Activated CD4-positive, alpha-beta T cell treated with anti-CD3 and anti-CD28 coated beads, Interleukin-2, amount 50 U/mL, for 48 hours (primary cell): ENCODE results near the gene PRKAA2.

Experiments
- DNase-seq, 2 experiments: peaks; one replicate each; pipeline ENCODE4 v3.0.0-alpha.2; 2020

The PRKAA2 gene

DNA sequence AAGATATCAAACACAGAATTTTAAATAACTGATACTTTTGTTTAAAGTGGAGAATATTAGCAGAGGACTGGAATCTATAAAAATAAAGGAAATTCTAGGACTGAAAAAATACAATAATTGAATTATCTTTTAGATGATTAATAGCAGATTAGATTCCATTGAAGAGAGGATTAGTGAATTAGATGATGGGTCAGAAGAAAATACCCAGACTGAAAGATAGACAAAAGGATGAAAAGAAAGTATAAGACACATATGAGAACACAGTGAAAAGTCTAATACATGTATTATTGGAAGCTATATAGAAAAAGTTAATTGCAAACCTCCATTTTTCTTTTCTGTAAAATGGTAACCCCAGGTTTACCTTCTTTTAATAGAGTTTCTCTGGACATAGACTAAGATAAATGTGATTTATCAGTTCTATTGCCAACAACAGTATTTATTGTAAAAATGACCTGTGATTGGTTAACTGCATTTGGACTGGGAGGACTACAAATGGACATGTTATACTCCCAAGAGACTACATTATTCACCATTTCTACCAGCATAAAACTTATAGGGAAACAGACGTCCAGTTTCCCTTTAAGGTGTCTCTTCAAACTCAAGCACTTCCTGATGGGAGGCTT is 11.0 kb downstream of the PRKAA2 start:
- DNase-seq: no peak

DNA sequence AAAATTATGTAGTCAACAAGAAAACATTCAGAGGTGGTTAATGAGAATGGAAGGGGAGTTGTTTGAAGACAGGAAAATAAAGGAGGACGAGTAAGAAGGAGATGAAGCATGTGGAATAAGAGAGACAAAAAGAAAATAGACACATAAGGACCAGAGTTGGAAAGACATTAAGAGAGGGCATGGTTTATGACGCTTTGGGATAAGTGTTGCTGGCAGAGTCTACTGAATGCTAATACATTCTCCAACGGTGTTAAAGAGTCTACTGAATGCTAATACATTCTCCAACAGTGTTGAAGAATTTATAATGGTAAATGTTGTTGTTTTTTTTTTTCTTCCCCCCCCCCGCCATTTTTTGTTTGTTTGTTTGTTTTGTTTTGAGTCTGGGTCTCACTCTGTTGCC is 13.1 kb downstream of the PRKAA2 start:
- DNase-seq: no peak

GRCh38 chr1:56660293-56660692 is 15.2 kb downstream of the PRKAA2 start:
- no peak for DNase-seq

DNA sequence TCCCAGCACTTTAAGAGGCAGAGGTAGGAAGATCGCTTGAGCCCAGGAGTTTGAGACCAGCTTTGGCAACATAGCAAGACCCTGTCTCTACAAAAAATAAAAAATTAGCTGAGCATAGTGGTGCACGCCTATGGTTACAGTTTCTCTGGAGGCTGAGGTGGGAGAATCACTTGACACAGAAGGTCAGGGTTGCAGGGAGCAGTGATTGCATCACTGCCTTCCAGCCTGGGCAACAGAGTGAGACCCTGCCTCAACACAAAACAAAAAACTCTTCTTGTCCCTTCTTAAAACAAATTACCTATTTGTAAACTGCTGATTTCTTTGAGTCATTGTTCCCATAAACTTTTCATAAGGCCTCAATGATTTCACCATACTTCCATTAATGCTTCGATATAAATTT is 18.7 kb downstream of the PRKAA2 start:
- DNase-seq: no peak

DNA sequence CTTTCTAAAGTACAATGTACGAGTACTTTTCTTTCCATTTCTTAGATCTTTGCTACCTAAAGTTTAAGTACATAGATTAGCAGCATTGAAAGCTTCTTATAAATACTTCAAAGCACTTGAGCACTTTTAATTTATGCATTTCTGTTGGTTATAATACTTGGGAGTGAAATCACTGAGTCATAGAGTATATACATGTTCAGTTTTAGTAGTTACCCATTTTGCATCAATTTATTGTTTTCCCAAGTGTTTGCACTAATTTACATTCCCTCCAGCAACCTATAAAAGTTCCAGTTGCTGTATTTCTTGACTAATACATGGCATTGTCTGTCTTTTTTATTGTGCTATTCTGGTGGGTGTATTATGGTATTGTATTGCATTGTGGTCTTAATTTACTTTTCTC is 20.3 kb downstream of the PRKAA2 start:
- DNase-seq: no peak

DNA sequence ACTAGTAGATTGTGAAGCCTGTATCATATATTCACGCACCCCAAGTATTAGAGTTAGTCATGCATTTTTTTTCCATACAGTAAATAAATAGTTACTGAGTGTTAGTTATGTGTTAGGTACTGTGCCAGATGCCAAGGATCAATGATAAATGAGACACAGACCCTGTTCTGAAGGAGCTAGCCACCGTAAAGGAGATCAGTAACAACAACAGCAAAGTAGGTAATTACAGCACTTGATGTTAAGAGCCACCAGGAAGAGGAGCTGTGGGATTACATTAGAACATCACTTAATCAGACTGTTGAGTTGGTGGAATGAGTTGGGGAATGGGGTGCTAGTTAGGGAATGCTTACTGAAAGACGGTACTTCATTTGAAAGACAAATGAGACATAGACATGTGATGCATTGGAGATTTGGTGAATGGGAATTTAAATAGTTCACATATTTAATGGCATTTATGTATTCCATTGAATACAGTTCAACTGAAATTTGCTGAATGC is 21.0 kb downstream of the PRKAA2 start:
- no peak for DNase-seq

DNA sequence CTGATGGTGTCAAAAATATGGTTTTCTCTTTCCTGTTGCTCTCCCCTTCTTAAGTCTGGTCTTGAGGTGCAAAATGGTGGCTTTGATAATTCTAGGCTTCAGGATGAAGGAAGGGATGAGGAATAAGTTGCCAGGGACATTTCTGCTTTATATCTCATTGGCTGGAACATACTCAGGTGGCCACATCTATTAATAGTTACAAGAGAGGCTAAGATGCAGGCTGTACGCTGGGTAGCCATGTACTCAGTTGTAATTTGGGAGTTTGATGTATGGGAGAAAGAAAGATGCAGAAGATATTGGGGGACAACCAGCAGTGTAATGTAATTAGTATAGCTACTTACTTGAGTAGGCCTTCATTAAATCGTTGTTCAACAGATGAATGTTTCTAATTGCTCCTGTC is 25.2 kb downstream of the PRKAA2 start:
- DNase-seq: no peak

DNA sequence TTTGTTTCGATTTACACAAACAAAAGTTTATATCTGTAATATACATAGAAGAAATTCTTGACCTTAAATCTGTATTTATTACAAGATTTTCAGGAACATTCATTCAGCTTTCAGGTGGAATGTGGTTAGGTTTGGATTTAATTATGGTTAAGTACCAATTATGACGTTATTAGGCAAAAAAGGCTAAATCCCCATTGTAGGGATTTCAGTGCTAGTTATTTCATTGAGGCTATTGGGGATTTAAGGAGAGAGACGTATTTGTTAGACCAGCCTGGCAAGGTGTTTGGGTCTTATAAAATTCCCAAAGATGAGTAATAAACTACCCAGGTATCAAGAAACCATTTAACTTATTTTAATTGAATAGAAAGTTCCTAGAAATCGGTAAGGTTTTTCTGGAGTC is 26.0 kb downstream of the PRKAA2 start:
- DNase-seq: no peak

DNA sequence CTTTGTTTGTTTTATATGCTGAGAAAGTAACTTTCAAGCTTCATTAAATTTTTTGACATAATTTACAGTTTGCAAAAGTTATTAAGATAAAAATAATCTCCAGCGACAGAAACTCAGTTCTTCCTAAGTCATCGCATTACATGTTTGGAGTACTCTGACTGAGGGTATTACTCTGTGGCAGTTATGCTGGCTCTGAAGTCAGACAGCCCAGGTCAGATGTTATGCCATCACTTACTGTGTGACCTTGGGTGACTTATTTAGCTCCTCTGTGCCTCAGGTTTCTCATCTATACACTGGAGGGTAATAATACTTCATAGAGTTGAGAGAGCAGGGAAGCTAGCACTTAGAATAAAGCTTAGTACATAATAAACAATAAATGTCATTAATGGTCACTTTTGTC is 26.4 kb downstream of the PRKAA2 start:
- DNase-seq: no peak

DNA sequence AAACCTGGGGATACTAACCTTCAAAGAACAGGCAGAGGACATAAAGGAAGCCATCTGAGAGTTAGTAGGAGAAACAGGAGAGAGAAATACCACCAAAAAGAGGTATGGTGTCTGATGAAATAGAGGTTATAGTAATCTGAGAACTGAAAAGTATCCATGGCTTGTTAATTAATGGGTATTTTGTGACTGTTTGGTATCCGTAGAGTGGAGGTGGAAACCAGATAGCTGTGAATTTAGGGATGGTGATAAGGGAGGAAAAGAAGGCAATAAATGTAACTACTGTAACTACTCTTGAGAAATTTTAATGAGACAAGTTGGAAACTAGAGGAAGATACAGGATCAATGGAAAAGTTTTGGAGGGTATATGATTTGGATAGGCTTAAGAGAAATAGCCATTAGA is 27.5 kb downstream of the PRKAA2 start:
- no peak for DNase-seq

DNA sequence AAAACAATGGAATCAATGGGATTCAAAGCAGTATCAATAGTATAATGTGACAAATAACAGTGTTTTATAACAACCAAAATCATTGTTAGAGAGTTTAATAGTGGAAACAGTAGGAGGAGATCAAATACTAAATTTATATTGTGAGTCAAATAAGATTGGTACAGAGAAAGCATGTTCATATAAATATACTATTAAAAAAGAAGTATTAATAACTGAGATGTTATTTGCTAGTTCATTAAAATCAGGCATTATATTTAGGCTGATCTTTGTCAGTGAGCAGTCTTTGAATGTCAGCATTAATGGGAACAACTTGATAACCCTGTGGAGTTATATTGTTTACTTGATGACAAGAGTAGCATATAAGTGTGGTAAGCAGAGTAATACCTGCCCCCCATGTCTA is 30.6 kb downstream of the PRKAA2 start:
- DNase-seq: no peak

GRCh38 chr1:56676571-56677035 is 31.5 kb downstream of the PRKAA2 start:
- DNase-seq: no peak

GRCh38 chr1:56683569-56683968 is 38.5 kb downstream of the PRKAA2 start:
- no peak for DNase-seq

DNA sequence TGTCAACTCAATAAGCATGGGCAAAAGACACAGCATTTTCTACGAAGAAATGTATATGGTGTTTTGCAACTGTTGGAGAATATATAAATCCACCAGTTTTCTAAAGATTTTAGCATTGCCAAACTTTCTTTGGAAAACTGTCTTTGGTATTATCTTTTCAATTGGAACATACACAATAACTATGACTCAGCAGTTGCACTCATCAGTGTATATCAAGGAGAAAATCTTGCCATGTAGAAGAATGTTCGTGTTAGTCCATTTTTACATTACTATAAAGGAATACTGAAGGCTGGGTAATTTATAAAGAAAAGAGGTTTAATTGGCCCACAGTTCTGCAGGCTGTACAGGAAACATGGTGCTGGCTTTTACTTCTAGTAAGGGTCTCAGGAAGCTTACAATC is 41.1 kb downstream of the PRKAA2 start:
- DNase-seq: no peak

GRCh38 chr1:56688522-56689026 is 43.5 kb downstream of the PRKAA2 start:
- DNase-seq: no peak

- no peak for DNase-seq
These were observed 51.5 kb downstream of the PRKAA2 start for GRCh38 chr1:56696663-56697062.

DNA sequence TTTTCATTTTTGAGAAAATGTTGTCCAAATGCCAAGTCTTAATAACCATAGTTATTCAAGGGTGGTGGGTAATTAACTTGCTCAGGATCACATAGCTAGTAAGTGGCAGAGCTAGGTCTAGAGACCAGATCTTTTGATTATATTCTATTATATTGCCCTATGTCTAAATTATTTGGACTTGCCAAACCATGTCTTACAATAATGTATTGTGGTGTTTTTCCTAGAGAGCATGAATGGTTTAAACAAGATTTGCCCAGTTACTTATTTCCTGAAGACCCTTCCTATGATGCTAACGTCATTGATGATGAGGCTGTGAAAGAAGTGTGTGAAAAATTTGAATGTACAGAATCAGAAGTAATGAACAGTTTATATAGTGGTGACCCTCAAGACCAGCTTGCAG is 58.6 kb downstream of the PRKAA2 start:
- no peak for DNase-seq

- no peak for DNase-seq
These were observed 62.3 kb downstream of the PRKAA2 start for GRCh38 chr1:56707379-56707778.

DNA sequence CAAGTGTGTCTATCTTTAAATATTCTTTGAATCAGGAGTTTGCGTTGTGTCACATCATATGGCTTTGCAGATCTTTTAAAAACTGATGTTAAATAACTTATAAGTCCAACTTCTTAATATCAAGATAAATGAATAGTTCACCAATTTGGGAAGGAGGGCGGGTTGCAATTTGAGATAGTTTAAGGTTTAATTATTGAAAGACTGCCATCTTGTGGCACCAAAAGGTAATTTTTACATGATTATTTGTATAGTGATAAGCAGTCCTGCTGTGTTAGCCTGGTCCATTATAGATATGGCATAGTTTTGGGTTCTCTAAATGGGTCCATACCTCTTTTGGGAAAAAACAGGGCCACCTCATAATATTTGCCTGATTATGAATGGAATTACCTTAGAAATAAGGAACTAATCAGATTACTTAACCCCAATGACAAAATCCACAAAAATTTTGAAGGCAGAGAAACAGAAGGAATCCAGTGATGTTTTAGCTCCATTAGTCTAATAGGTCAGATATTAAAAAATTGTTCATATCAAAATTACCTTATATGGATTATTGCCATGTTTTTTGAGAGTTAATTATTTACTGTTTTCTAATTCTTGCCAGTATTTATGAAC is 64.3 kb downstream of the PRKAA2 start:
- DNase-seq: no peak

DNA sequence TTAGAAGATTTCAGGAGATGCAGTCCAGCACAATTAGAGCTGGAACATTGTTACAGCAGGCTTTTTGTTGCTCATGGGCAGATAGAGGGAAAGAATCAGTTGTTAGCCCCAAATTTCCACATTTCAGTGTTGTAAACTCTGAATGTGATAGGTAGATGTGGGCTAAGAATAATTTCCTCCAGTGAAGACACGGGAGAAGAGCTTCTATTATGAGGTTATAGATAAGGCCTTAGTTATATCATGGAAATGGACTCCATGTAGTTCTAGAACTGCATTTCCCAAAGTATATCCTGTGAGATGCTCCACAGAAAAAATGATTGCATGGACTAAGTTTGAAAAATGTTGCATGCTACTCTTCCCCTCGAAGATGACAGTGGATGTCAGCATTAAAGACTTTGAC is 64.9 kb downstream of the PRKAA2 start:
- DNase-seq: no peak

DNA sequence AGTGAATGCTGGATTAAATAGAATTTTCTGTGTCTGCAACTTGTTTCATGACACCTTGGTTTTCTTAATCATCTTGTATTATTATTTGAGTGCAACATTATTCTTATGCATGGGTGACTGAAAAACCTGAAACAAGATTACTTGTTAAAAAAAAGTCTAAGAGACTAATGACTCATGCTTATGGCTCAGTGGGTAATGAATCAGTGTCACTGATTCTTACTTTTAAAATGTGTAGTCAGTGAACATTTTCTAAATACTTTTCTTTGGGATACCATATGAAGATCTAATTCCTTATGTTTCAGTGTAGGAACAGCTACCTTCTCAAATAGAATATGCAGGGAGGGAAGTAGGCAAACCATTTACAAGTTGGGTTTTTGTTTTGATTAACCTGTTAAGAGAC is 65.5 kb downstream of the PRKAA2 start:
- no peak for DNase-seq

DNA sequence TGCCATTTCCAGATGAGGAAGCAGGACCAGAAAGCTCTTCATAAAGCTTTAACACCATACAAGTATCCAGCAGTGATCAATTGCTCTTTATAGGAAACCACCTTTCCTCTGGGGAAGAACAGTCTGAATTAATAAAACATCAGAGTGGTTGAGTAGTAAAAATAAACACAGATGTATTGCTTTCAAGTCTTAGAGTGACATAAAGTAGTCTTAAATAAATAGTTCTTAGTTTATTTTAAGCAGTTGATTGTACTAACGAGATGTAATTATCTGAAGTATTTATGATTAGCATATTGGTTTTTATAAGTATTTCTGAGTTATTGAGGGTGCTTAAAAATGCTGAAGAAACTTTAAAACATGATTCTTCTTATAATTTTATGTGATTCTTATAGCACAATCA is 67.0 kb downstream of the PRKAA2 start:
- DNase-seq: no peak

GRCh38 chr1:56713112-56713511 is 68.0 kb downstream of the PRKAA2 start:
- DNase-seq: no peak

DNA sequence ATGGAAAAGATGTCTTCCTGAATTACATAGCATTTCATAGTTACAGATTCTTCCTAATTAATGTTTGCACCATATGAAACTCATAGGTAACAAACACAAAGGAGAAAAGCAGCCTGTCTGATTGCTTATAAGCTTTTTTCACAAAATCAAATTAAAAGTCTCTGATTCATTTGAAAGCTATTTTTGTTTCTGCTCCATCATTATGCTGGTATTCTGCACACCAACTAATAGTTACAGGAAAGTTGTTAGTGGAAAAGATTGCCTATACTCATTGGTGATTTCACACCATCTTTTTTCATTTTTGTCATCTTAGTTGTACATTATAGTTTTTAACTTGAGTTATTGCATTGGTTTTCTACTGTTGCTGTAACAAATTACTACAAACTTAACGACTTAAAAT is 70.0 kb downstream of the PRKAA2 start:
- no peak for DNase-seq

DNA sequence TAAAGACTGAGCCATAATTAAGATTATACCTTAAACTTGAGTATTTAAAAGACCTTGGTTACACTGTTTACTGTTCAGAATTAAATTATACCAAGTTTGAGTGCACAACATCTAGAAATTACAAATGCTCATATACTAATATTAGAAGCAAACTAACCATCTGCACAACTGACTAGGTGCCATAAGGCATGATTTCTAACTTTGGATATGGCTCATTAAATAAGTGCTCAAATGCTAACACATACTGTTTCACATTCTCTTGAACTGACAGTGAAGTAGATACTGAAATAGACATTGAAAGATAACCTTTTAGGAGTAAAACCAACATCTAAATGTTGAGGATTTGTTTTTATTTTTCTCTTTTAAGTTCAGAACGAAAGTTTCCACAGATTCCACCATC is 74.1 kb downstream of the PRKAA2 start:
- DNase-seq: no peak
